ENCODE measurements around the gene KIAA0930.
"Not testable (repeated sequence)": the region's sequence is repeated elsewhere in the genome, so short reads cannot be mapped to it uniquely, and the experiment has no call there.

Gene KIAA0930

DNA sequence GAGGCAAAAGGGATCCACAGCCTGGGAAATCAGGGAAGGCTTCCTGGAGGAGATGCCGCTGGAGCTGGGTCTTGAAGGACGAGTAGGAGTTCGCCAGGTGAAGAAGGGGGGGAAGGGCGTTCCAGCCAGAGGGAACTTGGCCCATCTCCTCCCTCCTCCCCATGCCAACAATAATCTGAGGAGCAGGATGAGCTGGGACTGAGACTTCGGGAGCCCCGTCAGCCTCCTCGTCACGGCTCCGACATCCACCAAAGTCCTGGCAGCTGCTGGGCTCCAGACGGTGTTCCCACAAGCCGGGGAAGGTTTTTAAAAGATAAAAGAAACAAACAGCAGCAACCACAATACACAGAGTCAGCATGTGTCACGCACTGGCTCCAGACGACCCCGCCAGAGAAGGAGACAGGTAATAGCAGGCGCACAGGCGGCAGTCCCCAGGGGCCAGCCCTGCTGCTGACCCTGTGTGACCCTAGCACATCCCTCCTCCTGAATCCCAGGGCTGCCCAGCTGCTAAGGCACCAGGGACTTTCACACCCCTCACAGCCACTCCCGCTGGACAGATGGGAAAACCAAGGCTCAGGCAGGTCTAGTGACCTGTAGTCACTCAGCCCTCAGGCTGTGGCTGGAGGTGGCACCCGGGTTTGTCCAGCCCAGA lies 39.7 kb downstream of the KIAA0930 start:
- no peak for DNase-seq (ENCODE audit: low read depth in 2 of 2)

- no peak for DNase-seq (ENCODE audit: low read depth in 2 of 2)
These were observed 40.5 kb downstream of the KIAA0930 start for GRCh38 chr22:45200230-45200629.

DNA sequence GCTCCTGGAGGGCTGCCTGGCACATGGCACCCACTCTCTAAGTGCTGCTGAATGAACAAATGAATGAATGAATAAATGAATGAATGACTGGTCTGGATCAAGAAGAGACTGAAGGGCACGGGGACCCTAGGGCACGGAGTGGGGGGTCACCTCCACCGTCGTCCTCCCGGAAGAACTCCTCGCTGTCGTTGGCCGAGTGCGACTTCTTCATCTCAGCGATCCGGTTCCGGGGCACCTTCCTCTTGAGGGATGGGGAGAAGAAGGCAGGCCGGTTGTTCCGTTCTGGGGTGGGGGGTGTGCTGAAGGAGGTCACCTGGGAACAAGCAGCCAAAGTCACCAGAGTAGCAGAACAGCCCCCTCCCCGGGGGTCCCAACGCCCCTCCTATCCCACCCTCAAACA lies 41.0 kb downstream of the KIAA0930 start:
- no peak for DNase-seq (ENCODE audit: low read depth in 2 of 2)

DNA sequence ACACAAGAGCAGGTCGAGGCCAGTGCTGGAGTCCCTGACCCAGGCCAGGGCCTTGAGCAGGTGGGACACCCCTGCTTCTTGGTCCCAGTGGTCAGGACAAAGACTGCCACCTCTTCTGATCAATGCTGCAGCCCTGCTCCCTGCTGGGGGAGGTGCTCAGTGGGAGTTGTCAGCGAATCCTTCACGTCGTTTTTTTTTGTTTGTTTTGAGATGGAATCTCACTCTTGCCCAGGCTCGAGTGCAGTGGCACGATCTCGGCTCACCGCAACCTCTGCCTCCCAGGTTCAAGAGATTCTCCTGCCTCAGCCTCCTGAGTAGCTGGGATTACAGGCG lies 42.3 kb downstream of the KIAA0930 start:
- no peak for DNase-seq (ENCODE audit: low read depth in 2 of 2)

- no peak for DNase-seq (ENCODE audit: low read depth in 2 of 2)
These were observed 42.9 kb downstream of the KIAA0930 start for GRCh38 chr22:45197606-45198462.

DNA sequence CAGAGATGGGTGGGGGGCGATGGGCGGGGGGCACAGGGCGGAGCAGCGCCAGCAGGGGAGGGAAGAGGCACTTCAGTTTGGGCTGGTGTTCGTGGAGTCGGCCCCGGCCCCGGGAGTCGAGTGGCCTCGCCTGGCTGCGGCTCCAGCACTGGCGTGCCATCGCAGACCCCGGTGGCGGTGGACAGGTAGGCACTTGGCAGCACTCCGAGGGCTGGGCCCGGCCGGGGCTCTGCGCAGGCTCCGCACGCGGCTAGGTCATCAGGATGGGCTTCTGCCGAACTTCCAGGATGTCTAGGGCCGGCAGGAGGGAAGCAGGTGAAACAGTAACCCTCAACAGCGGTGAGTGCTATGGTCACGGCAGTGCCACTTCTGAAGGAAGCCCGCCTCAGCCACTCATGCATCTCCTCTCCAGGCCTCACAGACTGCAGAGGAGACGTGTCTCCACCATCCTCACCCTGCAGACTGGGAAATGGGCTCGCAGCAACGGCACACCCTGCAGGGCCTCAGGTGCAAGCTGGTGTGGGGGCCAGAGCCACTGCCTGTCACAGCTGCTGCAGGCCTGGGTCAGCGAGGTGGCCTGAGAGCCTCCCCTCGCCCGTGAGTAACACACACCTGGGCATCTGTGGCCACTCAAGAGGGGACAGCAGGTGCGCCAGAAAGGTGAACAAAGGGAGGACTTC lies 43.6 kb downstream of the KIAA0930 start:
- no peak for DNase-seq (ENCODE audit: low read depth in 2 of 2)

DNA sequence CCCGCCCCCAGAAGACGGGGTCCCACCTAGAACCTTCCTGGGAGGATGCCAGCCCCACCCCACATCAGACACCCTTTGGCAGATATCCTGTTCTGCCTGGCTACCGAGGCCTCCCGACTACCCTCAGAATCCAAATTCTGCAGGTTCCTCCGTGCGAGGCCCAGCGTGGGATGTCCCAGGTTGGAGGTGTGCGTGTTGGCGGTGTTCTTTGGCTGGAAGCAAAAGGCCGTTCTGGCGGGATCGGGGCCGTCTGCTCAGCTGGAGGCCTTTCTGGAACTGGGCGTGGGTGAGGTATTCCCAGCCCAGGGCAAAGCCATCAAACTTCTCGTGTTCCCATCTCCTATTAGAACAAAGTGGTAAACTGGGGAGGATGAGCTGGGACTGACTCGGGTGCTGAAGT lies 44.4 kb downstream of the KIAA0930 start:
- DNase-seq (ENCODE audit: low read depth in 2 of 2), result no peak

- DNase-seq (ENCODE audit: low read depth in 2 of 2), result no peak
These were observed 45.1 kb downstream of the KIAA0930 start for GRCh38 chr22:45195616-45196015.

DNA sequence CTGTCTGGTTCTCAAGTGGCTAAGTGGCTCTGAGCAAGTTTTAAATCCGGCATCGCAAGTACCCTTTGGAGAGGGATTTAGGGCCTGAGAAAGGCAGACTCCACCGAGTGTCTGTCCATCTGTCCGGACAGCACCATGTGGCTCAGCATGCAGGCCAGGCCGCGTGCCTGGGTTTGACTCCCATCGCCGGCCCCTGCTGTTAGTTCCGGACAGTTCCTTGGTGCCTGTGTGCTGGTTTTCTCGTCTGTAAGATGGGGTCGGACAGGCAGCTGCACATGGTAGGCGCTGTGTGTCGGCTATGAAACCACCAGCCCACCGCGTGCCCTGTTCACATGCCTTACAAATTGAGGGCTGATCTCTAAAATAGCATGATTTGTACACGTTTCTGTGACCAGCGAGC lies 46.0 kb downstream of the KIAA0930 start:
- no peak for DNase-seq (ENCODE audit: low read depth in 2 of 2)

DNA sequence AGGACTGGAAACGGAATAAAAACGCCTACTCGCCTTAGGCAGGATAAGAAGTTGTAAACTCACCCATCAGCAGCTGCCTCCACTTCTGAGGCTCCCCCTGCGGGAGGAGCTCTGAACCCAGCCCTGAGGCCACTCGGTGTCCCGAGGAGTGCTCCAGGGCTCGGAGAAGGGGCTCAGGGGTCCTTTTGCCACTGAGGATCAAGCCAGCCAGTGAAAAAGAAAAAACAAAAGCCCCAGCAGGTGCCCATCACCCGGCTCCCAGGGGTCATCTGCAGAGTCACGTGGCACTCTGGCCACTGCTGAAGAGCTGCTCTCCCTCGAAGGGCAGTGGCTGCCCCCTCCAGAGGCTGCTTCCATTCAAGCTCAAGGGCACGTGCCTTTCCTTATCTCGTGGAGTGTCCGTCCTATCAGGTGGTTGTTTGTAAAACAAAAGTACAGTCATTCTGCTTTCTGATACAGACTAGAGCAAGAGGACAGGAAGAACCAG lies 48.0 kb downstream of the KIAA0930 start:
- DNase-seq (ENCODE audit: low read depth in 2 of 2), result no peak

DNA sequence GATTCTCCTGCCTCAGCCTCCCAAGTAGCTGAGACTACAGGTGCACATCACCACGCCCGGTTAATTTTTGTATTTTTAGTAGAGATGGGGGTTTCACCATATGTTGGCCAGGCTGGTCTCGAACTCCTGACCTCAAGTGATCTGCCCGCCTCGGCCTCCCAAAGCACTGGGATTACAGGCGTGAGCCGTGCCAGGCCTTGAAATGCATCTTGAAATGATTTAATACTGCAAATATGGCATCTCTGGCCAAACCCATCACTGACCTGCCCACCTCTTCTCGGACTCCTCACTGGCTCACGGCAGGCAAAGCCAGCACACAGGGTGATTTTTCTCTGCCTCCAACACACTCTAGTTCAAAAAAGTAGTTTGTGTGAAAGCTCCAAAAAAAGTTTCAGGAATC lies 48.9 kb downstream of the KIAA0930 start:
- not testable (repeated sequence) for DNase-seq (ENCODE audit: low read depth in 2 of 2)

GRCh38 chr22:45190202-45190872 lies 50.4 kb downstream of the KIAA0930 start:
- DNase-seq (ENCODE audit: low read depth in 2 of 2), result no peak

GRCh38 chr22:45188779-45189178 lies 51.9 kb downstream of the KIAA0930 start:
- DNase-seq (ENCODE audit: low read depth in 2 of 2), result no peak

DNA sequence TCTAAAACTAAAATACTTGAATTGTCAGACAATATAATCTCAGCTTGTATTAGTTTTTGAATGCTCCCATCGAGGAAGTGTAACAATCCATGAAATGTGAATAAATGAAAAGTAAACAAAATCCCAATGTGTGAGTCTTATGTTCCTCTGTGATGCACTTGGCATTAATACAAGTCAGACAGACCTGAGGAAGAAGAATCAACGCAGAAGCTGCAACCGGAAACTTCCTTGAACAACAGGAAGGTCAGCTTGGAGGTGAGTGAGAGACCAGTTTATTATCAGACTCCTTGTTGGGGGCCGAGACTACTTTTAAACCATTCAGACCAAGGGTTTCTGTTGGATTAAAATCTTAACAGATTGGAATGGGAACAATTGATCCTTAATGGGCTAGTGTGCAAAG lies 52.8 kb downstream of the KIAA0930 start:
- DNase-seq (ENCODE audit: low read depth in 2 of 2), result no peak

- DNase-seq (ENCODE audit: low read depth in 2 of 2), result no peak
These were observed 54.8 kb downstream of the KIAA0930 start for GRCh38 chr22:45185718-45186514.

- DNase-seq (ENCODE audit: low read depth in 2 of 2), result no peak
These were observed 56.7 kb downstream of the KIAA0930 start for GRCh38 chr22:45183974-45184373.

DNA sequence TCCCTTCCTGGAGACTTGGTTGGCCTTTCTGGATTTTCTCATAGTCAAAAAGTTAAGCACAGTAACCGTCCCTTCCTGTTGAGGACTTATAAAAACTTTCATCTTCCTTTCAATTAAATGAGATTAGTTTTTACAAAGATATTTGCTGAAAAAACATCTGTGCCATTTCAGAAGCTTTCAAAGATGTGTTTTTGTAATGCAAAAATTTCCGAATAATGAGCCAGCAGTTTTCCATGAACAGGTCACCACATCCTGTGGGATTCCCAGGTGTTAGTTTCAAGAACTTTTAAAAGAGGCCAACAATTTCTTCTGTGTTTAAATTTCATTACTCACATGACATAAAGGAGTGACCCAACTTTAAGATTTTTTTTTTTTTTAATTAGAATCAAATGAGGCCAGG lies 58.9 kb downstream of the KIAA0930 start:
- no peak for DNase-seq (ENCODE audit: low read depth in 2 of 2)

DNA sequence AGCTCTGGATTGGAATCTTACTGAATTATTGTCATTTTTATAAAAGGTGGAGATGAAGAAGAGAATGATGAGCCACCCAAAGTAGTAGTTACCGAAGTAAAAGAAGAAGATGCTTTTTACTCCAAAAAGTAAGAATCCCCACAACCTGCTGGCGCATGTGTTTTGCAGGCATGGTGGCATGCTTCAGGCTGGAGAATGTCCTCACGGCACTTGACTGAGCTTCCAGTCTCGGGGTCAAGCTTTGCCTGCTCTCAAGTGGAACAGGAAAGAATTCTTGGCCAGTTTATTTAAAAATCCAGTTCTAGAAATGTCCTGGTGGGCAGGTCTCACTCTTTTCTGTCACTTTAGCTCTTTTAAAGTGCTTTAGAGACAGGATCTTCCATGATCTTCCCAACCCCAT lies 59.5 kb downstream of the KIAA0930 start:
- no peak for DNase-seq (ENCODE audit: low read depth in 2 of 2)

DNA sequence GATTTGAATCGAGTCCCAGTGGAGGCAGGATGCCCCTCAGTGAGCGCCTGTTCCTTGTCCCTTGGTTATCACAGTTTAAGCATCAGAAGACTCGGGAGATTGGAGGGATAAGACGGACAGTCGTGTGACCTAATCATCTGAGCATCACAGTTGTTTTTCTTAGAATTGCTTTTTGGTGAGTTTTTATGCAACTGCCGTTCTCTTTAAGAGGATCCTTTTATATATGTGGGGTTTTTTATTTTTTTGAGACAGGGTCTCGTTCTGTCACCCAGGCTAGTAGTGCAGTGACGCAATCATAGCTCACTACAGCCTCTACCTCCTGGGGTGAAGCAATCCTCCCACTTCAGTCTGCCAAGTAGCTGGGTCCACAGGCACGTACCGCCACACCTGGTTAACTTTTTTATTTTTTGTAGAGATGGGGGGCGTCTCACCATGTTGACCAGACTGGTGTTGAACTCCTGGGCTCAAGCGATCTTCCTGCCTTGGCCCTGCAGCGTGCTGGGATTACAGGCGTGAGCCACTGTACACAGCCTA lies 60.5 kb downstream of the KIAA0930 start:
- DNase-seq (ENCODE audit: low read depth in 2 of 2), result no peak

DNA sequence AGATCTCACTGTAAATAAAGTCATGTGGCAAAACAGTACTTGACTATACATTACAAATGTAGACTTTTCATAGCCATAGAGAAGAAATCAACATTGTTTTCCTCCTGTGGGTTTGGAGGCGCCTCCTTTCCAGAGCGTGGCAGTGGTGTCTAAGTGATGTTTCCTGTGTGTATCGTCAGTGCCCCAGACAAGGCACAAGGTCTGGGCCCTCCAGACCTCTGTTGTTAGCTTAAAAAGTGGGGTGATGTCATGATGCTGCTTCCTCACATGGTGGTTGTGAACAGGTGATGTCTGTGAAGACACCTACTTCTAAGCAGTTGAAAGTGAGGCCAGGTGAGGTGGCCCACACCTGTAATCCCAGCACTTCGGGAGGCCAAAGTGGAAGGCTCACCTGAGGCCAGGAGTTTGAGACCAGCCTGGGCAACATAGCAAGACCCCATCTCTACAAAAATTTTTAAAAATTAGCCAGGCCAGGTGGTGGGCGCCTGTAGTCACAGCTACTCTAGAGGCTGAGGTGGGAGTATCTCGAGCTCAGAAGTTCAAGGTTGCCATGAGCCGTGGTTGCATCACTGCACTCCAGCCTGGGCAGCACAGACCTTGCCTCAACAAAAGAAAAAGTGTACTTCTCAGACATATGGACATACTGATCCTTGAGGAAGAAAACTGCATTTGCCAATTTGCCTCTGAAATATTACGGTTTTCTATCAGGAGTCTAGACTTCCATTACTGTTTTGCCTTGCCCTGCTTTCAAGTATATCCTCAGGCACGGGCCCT lies 61.2 kb downstream of the KIAA0930 start:
- no peak for DNase-seq (ENCODE audit: low read depth in 2 of 2)
